HFF-Myc (cell line): ENCODE data around the gene HPDL.
"Not testable (repeated sequence)": the region's sequence is repeated elsewhere in the genome, so short reads cannot be mapped to it uniquely, and the experiment has no call there.

ENCODE experiments used
- DNase-seq: peaks from one replicate; pipeline ENCODE4 v3.0.0-alpha.2; 2011; ENCODE audit warnings: low read depth; ENCODE audit errors: extremely low read depth
- H3K4me3 ChIP-seq: replicated peaks from 2 replicates; pipeline ENCODE4 v1.5.1; 2011; ENCODE audit warnings: low read depth, mild to moderate bottlenecking, control low read depth, low read length
- TF ChIP-seq, protein P1 (sequence below): IDR thresholded peaks from 2 replicates; pipeline ENCODE4 v1.5.1; 2012; ENCODE audit warnings: mild to moderate bottlenecking, low read depth, low read length, control low read depth; ENCODE audit errors: missing control alignments

Gene HPDL

GRCh38 chr1:45326627-45327623 is at the start of gene HPDL:
TSS of gene HPDL (plus strand) at chr1:45326895. CDS start at chr1:45327149, 254 bp downstream.
- H3K4me3 ChIP-seq, result peak within 1 kb of the TSS; percentile 79
- DNase-seq, result peak; percentile 56
- TF ChIP-seq, protein P1, sequence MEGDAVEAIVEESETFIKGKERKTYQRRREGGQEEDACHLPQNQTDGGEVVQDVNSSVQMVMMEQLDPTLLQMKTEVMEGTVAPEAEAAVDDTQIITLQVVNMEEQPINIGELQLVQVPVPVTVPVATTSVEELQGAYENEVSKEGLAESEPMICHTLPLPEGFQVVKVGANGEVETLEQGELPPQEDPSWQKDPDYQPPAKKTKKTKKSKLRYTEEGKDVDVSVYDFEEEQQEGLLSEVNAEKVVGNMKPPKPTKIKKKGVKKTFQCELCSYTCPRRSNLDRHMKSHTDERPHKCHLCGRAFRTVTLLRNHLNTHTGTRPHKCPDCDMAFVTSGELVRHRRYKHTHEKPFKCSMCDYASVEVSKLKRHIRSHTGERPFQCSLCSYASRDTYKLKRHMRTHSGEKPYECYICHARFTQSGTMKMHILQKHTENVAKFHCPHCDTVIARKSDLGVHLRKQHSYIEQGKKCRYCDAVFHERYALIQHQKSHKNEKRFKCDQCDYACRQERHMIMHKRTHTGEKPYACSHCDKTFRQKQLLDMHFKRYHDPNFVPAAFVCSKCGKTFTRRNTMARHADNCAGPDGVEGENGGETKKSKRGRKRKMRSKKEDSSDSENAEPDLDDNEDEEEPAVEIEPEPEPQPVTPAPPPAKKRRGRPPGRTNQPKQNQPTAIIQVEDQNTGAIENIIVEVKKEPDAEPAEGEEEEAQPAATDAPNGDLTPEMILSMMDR, result no peak

DNA sequence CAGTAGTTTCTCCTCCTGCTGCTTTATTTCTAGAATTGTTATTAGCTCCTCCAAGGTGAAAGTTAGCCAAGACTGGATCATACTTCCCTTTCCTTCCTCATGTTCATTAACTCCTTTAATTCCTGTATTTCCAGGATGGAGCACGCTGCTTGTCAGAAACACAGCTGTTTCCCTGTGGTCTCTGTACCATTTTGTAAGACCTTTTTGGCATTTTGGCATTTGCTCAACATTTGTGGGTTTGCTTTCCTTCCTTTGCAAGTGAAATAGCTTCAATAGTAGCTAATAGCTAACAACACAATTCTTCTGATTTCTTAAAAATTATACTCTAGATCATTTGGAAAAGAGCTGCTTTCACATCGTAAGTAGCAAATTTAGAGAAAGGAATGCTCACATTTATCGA is 44.3 kb upstream of the HPDL start:
- no peak for DNase-seq
- H3K4me3 ChIP-seq, result no peak overlapping the region
- TF ChIP-seq, protein P1, result no peak

DNA sequence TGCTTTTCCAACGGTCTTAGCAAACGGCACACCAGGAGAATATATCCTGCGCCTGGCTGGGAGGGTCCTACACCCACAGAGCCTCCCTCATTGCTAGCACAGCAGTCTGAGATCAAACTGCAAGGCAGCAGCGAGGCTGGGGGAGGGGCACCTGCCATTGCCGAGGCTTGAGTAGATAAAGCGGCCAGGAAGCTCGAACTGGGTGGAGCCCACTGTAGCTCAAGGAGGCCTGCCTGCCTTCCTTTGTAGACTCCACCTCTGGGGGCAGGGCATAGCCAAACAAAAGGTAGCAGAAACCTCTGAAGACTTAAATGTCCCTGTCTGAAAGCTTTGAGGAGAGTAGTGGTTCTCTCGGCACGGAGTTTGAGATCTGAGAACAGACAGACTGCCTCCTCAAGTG is 41.8 kb upstream of the HPDL start:
- DNase-seq, H3K4me3 ChIP-seq: not testable (repeated sequence)

DNA sequence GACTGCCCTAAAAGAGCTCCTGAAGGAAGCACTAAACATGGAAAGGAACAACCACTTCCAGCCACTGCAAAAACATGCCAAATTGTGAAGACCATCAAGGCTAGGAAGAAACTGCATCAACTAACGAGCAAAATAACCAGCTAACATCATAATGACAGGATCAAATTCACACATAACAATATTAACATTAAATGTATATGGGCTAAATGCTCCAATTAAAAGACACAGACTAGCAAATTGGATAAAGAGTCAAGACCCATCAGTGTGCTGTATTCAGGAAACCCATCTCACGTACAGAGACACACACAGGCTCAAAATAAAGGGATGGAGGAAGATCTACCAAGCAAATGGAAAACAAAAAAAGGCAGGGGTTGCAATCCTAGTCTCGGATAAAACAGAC is 40.2 kb upstream of the HPDL start:
- not testable (repeated sequence) for H3K4me3 ChIP-seq, DNase-seq

DNA sequence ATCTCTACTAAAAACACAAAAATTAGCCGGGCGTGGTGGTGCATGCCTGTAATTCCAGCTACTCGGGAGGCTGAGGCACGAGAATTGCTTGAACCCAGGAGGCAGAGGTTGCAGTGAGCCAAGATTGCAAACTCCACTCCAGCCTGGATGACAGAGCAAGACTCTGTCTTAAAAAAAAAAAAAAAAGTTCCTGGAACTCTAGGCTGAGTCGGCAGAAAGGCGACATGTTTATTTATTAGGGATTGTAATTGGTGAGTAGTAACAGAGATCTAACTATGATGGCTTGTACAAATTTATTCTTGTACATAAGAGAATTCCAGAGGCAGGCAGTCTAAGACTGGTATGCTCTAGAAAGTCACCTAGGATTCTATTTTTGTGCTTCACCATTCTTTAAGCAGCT is 35.7 kb upstream of the HPDL start:
- H3K4me3 ChIP-seq, DNase-seq: not testable (repeated sequence)

- no peak for DNase-seq
- TF ChIP-seq, protein P1, result no peak
- H3K4me3 ChIP-seq, result no peak overlapping the region
These were observed 35.0 kb upstream of the HPDL start for GRCh38 chr1:45291716-45292115.

DNA sequence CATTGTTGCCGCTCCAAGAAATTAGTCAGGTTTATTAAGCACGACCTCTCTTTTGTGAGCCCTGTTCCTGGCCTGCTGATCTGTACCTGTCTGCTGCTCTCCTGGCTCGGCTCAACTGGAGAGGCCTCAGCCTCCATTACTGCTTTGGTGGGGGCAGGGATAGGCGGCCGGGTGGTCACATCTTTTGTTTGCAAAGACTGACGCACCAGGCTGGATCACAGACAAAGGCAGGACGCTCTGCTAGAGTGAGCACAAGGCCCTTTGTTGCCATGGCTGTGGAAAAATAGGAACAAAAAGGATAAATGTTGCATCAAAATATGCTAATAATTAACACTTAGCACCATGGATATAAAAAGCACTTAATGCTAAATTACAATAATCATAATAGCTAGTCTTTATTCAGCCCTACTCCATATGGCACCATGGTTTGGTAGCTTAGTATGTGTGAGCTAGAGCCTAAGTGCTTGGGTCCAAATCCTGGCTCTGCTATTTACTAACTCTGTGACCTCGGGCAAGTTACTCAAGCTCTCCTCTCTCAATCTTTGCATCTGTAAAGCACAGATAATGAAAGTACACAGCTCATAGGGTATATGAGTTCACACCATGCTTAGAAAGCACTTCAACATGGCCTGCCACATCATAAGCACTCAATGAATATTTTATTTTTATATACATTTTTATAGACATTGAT is 28.9 kb upstream of the HPDL start:
- TF ChIP-seq, protein P1, result no peak
- no peak for DNase-seq

DNA sequence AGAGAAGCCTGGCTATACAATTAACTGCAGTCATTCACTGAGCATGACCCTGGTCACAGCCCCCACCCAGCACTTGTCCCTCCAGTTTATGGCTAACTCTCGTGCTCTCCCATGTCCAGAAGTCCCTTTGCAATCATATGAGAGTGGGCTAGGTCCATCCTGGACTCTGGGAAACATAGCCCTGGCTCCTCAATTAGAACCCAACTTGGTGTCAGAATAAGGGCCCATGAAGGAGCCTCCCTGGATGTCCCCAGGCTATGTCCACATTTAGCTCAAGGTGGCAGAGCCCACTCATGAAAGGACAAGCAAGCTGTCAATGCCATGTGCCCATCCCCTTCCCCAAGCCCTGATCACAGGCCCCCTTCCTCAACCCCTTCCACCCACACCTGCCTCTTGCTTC is 27.4 kb upstream of the HPDL start:
- TF ChIP-seq, protein P1, result no peak
- no peak overlapping the region for H3K4me3 ChIP-seq
- DNase-seq, result no peak

More for the DNA sequence above, 28.9 kb upstream of the HPDL start:
- H3K4me3 ChIP-seq, result no peak overlapping the region
